GM19025 (cell line): ENCODE data around the gene PARVG.

Experiments used
- ATAC-seq: cut with Tn5 transposase; IDR thresholded peaks from one replicate; pipeline ENCODE4 v1.9.1; 2021; ENCODE audit warnings: mild to moderate bottlenecking, low read depth, moderate library complexity; ENCODE audit not compliant: unreplicated experiment

The PARVG gene

DNA sequence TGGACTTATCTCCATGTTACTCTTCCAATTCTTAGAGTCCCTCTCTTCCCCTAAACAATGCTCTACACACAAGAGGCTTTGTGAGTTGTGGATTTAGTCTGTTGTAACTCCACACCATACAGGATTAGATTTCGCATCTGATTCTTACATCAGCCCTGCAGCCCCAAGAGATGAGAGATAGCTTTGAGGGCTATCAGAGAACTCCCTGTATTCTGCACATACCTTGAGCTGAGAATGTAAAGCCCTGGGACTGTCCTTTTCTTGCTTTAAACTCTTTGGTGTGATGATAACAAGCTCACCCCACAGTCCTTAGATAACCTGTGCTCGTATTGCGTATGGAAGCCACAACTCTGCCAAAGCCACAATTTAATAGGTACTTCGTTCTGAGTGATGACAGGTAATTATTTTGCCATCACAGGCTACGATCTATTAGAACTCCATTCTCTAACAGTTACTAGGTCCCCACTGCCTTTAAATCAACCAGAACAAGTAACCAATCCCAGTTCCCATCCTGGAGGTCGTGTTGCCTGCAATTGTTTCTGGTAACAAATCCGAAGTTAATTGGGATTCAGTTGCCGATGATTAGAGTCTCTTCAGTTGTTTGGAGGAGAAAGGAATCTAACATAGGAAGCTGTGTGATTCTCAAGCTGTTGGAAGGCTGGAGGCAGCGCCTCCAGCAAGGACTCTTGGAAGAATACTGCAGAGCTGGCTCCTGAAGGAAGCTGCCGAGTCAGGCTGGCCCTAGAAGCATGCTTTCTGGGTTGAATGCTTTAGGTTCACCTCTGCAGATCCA is 1.3 kb upstream of the PARVG start:
- ATAC-seq: no peak

DNA sequence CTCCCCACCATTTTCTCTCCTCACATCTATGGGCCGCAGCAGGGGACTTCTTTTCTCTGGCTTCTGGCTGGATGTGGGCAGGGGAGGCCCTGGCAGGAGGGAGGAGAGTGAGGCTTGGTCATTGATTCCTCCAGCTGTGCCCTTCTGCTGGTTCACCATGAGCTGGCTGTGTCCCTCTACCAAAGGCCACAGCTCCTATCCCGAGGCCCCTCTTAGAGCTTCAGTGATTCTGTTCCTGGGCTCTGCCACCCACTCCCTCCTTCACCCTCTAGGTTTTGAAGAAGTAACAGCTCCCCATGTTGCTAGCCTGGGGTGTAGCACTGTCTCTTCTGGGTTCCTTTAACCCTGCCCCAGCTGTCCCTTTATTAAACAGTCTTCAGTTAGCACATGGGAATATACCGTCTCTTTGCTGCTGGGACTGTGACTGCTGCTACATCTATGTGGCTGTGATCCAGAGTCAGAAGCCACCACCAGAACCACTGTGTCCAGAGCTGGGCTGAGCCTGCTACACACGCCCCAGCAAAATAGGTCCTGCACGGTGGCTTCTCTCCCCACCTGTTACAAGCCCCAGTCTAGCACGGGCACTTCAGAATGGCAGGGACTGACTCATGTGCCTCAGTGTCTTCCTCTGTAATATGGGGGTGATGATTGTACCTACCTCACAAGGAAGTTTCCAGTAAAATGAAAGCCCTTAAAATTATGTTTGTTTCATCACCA is 578 bp upstream of the PARVG start:
- ATAC-seq: no peak

DNA sequence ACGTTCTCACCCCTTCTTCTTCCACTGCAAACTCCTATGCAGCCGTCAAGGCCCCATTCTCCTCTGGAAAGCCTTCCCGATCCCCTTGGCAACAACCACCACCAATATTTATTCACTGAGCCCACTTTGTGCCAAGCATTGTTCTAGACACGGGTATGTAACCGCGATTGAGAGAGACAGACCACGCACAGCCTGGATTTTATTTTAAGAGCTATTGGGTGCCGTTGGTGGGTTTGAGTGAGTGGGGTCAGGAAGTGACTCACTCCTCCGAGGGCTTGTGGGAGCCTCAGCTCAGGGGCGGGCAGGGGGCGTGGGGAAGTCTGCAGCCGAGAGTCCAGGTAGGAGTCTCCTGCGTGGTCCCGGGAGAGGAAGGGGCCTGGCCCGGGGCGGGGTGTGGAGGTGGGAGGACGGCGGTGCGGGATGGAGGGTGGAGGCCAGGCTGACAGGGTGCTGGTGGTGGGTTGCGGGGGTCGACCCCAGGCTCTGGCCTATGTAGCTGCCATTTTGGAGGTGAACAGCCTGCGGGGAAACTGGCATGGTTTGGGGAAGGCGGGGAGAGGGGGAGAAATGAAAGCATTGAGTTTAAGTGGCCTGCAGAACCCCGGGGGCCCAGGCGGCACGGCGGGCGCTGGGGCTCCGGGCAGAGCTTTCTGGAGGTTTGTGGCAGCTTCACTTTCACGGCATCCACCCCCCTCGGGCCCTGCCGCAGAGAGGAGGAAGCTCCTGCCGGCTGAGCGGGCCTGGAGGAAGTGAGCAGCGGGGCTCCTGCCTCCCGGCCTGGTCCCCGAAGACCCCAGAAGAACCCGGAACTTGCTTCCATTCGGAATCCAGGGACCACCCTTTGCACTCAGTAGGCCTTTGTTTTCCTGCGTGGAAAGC is 547 bp downstream of the PARVG start:
- no peak for ATAC-seq

DNA sequence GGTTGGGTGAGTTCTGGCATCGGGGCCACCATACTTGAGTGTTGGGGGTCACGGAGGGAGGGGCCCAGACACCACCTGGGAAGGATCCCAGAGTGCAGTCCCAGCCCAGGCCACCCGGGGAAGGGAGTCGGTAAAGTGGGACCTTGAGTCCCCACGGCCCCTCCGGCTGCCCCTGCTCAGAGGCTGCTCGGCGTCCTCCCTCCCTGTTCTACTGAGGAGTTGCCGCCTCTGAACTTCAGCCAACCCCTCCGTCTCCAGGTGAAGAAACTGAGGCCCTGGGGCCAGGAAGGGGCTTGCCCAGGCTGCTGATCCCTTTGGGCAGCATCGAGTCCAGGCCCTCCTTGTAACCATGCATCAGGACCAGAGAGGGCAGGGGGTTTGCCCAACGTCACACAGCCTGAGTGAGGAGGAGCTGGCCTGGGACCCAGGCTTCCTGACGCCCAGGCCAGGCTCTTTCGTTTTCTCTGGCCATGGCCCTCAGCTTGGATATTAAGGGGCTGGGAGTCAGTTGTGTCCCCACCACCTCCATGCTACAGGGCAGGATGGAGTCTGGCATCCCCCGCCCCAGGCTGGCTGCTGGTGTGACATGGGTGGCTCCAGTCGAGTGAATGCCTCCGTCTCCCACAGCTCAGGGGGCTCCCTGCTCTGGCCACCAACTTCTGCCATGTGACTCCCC is 1.3 kb downstream of the PARVG start:
- ATAC-seq: no peak

DNA sequence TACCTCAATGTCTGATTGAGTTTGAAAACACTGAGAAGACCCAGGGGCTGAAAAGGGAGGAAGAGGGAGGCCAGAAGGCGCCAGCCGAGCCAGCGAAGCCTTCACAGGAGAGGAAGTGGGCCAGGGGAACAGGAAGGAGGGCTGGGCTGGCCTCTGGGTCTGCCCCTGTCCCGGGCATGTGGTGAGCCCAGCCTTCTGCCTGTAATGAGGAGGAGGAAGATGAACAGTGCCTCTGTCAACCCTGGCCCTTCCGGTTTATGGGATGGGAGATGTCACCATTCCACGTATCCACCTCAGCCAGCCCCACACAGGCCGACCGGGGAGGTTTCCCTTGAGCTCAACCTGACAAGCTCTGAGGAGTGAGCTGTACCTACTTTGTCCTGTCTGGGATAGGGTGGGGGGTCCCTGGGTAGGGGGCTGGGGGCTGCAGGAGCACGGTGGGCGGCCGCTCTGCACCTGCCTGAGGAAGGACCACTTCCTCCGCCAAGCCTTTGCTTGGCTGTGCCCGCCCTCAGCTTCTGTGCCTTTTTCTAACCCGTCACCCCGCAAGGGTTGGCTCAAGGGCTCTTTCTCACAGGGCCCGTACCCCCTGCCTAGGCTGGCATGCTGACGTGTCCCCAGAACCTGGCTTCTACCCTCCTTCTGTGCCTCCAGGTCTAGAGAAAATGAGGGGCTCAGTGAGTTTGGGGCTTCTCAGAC is 2.0 kb downstream of the PARVG start:
- ATAC-seq: no peak

DNA sequence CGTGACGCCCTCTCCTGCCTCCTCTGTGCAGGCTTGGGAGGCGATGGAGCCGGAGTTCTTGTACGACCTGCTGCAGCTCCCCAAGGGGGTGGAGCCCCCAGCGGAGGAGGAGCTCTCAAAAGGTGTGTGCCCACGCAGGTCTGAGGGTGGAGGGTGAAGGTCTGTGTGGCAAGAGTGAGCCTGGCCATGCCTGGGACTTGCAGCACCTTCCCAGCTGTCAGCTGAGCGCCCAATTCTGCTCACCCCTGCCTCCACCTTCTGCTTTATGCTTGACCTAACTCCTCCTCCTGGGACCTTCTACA is 2.5 kb downstream of the PARVG start:
- ATAC-seq: no peak

DNA sequence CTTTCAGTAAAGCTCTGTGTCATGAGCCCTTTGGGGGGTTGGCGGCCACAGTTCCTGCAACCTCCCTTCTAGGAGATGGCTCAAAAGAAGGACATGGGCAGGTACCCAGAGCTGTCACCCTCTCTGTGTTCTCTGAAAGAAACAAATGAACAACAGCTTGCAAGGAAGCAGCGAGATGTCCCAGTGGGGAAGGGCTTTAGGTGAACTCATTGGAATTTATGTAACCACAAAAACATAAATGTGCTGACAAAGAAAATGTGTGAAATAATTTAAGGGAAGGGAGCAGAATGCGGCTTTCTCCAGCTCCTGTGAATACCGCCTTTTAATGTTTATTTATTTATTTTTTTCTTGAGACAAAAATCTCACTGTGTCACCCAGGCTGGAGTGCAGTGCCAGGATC is 3.3 kb downstream of the PARVG start:
- ATAC-seq: no peak

DNA sequence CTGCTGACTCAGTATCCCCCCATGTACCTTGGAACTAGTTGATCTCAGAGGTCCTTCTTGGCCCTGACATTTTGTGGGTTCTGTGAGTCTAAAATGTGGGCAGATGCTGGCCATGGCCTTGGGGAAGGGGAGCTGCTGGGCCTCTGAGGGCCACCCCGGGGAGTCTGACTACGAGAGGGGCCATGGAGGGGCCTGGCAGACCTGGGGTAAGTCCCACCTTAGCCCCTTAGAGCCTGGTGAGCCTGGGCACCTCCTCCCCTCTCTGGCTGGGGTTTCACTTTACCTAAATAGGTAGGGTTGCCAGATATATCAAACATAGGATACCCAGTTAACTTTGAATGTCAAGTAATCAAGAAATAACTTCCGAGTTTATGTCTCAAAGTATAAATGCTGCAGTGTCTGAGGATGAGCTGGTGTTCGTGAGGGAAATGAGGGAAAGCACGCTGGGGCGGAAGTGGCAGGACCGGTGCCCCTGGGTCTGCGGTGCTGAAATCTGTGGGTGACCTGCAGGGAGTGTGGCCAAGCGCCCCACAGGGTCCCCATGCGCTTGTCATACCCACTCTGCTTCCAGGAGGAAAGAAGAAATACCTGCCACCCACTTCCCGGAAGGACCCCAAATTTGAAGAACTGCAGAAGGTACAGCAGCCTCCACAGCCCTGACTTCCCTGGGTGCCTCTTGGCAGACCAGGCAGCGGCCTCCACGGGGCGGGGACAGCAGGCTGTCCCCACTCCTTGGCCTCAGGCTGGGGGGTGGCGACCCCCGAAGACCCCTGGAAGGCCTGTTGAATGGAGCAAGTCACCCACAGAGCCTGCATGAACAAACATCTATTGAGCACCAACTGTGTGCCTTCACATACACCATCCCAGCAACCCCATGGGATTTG is 4.8 kb downstream of the PARVG start:
- no peak for ATAC-seq

DNA sequence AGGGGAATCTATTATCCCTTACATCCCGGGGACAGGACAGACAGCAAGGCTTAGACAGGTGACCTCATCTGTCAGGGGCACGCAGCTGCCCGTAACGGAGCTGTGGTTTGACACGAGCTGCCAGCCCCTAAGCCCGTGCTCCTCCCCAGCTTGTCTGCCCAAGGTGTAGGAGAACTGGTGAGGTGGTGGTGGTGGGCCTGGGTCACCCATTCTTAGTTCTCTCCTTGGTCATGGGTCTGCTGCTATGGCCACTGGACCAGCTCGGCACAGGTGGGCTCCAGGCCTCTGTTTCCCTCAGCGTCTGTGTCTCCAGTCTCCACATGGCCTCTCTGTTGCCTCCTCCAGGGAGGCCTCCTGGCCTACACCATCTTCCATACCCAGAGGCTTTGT is 5.4 kb downstream of the PARVG start:
- ATAC-seq: no peak

DNA sequence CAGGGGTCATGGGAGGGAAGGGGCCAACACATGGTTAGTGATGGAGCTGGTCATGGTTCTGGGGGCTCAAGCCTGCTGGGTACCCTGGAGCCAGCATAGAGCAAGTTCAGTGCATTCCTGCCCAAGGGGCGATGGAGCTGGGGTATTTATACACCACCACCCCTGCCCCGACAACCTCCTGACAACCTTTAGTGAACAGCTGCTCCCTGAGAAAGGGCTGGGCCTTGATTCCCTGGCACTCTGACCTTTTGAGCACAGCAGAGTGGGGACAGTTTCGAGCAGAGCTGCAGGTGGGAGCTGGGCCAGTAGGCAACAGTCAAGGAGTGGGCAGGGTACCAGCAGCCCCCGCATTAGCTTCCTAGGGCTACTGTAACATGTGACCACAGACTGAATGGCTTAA is 6.0 kb downstream of the PARVG start:
- no peak for ATAC-seq

DNA sequence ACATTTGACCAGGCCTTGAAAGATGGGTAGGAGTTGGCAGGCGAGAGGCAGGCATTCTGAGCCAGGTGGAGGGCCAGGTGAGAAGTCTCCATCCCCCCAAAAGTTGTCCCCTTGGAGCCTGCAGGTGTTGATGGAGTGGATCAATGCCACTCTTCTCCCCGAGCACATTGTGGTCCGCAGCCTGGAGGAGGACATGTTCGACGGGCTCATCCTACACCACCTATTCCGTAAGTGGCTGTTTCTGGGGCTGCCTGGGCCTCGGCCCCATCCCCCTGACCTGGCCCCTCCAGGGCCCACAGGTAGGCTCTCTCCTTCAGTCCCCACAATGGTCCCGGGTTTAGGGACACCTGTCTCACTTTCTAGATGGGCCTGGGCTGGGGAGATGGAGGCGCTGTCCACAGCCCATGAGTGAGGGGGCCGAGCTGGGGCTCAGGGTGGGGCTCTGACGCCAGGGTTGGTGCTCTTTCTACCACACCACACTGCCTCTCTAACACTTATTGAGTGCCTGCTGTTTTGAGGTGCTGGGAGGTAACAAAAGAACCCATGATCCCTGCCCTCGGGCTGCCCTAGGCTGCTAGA is 7.0 kb downstream of the PARVG start:
- ATAC-seq: no peak

DNA sequence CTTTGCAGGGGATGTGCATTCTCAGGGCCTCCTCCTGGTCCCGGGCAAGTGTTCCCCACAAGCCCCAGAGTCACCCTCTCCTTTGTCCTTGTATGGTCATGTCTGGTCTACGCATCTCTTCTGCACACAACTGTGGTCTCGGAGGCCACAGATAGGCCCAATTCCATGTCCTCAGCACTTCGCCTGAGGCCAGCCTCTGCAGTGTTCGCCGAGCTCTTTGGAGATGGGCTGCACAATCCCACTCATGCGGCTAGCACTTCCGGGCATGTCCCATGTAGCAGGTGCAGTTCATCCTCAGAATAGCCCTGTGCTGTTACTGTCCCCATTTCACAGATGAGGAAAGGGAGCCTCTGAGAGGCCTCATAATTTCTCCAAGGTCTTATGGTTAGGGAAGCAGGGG is 7.6 kb downstream of the PARVG start:
- ATAC-seq: no peak

DNA sequence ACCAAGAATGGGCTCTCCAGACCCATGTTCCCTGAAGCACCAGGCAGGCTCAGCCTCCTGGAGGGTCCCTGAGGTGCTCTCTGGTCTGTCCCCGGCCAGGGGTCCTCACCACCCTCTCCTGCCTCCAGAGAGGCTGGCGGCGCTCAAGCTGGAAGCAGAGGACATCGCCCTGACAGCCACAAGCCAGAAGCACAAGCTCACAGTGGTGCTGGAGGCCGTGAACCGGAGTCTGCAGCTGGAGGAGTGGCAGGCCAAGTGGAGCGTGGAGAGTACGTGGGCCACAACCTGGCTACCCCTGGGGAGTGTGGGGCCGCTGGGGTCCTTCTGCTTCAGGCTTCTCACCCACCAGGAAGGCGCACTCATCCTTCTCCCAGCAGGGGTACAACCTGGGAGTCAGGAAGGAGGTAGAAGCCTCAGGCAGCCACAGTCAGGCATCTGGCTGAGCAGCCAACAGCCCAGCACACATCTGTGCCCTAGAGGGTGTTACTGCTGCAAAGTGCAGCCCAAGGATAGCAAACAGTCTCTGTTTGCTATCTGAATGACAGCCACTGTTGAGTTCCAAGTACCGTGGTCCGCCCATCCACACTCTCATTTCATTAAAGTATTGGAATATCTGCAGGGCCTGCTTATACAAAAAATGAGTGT is 8.4 kb downstream of the PARVG start:
- ATAC-seq: no peak

DNA sequence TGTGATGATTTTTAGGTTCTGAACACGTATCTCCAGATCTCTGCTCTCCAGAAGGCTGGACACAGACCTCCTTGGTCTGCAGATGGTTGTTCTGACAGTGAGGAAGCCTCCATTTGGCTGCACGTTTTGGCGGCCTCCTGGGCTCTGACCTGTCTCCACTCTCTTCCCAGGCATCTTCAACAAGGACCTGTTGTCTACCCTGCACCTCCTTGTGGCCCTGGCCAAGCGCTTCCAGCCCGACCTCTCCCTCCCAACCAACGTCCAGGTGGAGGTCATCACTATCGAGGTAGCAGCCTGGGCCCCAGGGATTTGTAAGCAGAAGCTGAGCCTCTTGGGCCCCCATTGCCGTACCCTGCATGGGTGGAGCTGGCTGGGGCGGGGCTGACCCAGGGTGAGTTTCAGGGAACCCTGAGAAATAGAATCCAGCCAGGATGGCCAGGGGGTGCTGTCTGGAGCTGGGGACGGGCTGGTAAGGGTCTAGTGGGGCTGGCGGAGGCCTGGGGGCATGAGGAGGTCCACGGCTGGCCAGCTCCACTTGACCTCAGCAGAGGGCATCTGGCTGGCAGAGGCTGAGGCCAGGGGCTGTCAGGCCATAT is 9.8 kb downstream of the PARVG start:
- ATAC-seq: no peak

DNA sequence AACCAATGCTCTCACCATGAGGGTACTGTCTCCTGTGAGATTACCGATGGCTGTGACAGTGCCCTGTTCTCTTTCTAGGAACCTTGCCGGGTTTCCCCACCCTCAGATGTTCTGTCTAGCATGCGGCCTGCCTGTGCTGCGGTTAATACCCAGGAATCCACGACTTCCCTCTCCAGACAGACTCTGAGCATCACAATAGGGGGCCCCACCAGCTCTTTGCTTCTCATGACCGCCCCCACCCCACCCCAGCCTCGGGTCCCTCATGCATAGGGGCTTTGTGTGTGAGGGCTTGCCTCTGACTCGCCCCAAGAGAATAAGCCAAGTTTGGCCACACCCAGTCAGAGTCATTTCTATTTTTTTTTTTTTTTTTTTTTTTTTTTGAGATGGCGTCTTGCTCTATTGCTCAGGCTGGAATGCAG is 10.3 kb downstream of the PARVG start:
- ATAC-seq: no peak

DNA sequence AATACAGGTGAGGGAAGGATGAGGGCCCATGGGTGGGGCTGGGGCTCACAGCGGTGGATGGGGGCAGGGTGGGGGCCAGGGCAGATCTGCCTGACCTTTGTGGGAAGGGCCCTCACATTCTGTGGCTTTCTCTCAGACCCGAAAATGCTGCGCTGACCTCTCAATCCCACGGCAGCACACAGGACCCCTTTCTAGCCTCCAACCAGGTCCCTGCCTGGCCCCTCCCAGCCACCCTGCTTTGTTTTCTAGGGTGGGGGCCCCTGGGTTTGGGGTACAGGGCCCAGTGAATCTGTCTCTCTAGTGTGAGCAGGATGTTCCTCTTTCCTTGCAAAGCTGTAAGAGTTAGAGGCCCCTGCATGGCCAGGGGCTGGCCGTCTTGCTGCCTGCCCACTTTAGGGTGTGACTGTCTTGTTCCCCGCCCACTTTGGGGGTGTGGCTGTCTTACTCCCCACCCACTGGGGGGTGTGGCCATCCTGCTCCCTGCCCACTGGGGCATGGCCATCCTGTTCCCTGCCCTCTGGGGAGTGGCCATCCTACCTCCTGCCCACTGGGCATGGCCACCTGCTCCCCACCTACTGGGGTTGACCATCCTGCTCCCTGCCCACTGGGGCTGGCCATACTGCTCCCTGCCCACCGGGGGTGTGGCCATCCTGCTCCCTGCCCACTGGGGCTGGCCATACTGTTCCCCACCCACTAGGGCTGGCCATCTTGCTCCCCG is 11.5 kb downstream of the PARVG start:
- no peak for ATAC-seq

DNA sequence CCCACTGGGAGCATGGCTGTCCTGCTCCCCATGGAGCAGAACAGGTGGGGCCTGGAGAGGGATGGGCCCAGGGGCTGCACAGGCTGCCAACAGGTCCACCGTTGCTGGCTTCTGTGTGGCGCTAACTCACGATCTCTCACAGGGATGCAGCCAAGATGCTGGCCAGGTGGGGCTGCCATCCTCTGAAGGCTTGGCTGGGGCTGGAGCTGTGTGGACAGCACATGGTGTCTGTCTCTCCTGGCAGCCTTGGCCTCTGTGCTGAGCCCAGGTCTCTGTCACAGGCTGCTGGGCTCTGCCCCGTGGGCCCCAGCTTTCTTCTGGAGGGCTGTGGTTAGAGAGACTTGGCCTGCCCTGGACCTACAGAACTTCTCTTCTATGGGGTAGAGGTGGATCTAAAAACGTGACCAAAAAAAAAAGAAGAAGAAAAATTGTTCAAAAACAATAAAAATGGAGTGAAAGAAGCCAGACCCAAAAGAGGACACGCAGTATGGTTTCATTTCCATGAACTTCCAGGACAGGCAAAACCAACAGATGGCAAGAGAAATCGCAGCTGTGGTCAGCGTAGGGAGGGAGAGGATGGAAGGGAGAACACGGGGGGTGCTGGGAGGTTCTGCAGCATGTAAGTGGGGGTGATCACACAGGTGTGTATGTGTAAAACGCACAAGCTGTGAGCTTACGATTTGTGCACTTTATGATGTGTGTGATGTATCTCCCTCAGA is 12.2 kb downstream of the PARVG start:
- ATAC-seq: no peak
